H9 (cell line): ENCODE data around the gene ZBTB20. TPM values are rescaled to one million over a fixed set of nuclear protein-coding genes. Genes with fewer than 3 reads are reported as not detected.

Experiments
- DNase-seq: peaks from one replicate; pipeline ENCODE4 v3.0.0-alpha.2; 2017
- H2AFZ ChIP-seq: one replicate; pipeline ENCODE4 v1.6.1; 2013; ENCODE audit warnings: mild to moderate bottlenecking, low read length, control low read depth, moderate library complexity
- H2AK5ac ChIP-seq: 2 replicates; pipeline ENCODE4 v1.6.1; 2013; ENCODE audit warnings: low read length, control low read depth, mixed read lengths; ENCODE audit not compliant: insufficient read length
- H2BK120ac ChIP-seq: one replicate; pipeline ENCODE4 v1.6.1; 2013; ENCODE audit warnings: low read depth, mild to moderate bottlenecking, low read length, control low read depth, inconsistent platforms; ENCODE audit not compliant: poor library complexity, severe bottlenecking
- H2BK12ac ChIP-seq: 2 replicates; pipeline ENCODE4 v1.6.1; 2013; ENCODE audit warnings: low read length, control low read depth, mixed read lengths, low read depth; ENCODE audit not compliant: insufficient read length
- H2BK15ac ChIP-seq: 2 replicates; pipeline ENCODE4 v1.6.1; 2013; ENCODE audit warnings: low read depth, low read length, control low read depth
- H2BK20ac ChIP-seq: one replicate; pipeline ENCODE4 v1.6.1; 2013; ENCODE audit warnings: low read depth, mild to moderate bottlenecking, low read length, control low read depth, inconsistent platforms; ENCODE audit not compliant: poor library complexity, severe bottlenecking
- H2BK5ac ChIP-seq: 2 replicates; pipeline ENCODE4 v1.6.1; 2013; ENCODE audit warnings: low read length, control low read depth, mixed read lengths; ENCODE audit not compliant: insufficient read length
- H3K14ac ChIP-seq: 2 replicates; pipeline ENCODE4 v1.6.1; 2013; ENCODE audit warnings: low read length, control low read depth; ENCODE audit not compliant: insufficient read depth
- H3K18ac ChIP-seq: 2 replicates; pipeline ENCODE4 v1.6.1; 2013; ENCODE audit warnings: low read depth, mild to moderate bottlenecking, mixed read lengths, low read length, control low read depth; ENCODE audit not compliant: insufficient read length
- H3K23ac ChIP-seq: 2 replicates; pipeline ENCODE4 v1.6.1; 2013; ENCODE audit warnings: low read length, control low read depth, mixed read lengths, low read depth; ENCODE audit not compliant: insufficient read length
- H3K23me2 ChIP-seq: 2 replicates; pipeline ENCODE4 v1.6.1; 2013; ENCODE audit warnings: low read depth, mild to moderate bottlenecking, mixed read lengths, low read length, control low read depth; ENCODE audit not compliant: insufficient read length, poor library complexity, severe bottlenecking
- H3K27ac ChIP-seq: 2 replicates; pipeline ENCODE4 v1.5.1; 2013; ENCODE audit warnings: low read length, control low read depth, mixed read lengths, low read depth; ENCODE audit not compliant: insufficient read length
- H3K27me3 ChIP-seq: 2 replicates; pipeline ENCODE4 v1.6.1; 2013; ENCODE audit warnings: low read length, control low read depth, inconsistent platforms; ENCODE audit not compliant: insufficient read depth
- H3K4ac ChIP-seq: 2 replicates; pipeline ENCODE4 v1.6.1; 2013; ENCODE audit warnings: low read depth, mild to moderate bottlenecking, control low read depth, inconsistent platforms, low read length, moderate library complexity
- H3K4me1 ChIP-seq: 2 replicates; pipeline ENCODE4 v1.6.1; 2013; ENCODE audit warnings: low read length, control low read depth, inconsistent platforms; ENCODE audit not compliant: insufficient read depth
- H3K4me2 ChIP-seq: 2 replicates; pipeline ENCODE4 v1.6.1; 2013; ENCODE audit warnings: low read length, control low read depth, mixed read lengths; ENCODE audit not compliant: insufficient read length, insufficient read depth
- H3K56ac ChIP-seq: 2 replicates; pipeline ENCODE4 v1.6.1; 2013; ENCODE audit warnings: low read depth, mild to moderate bottlenecking, mixed read lengths, low read length, control low read depth; ENCODE audit not compliant: insufficient read length
- H3K79me1 ChIP-seq: 2 replicates; pipeline ENCODE4 v1.6.1; 2013; ENCODE audit warnings: low read depth, mild to moderate bottlenecking, moderate library complexity, low read length, control low read depth, inconsistent platforms; ENCODE audit not compliant: insufficient read depth, poor library complexity, severe bottlenecking
- H3K79me2 ChIP-seq: 2 replicates; pipeline ENCODE4 v1.6.1; 2013; ENCODE audit warnings: low read length, control low read depth, inconsistent platforms; ENCODE audit not compliant: insufficient read depth
- H3K9ac ChIP-seq: 2 replicates; pipeline ENCODE4 v1.6.1; 2013; ENCODE audit warnings: low read length, control low read depth, mixed read lengths; ENCODE audit not compliant: insufficient read length; ENCODE audit errors: extremely low read depth
- H3K9me3 ChIP-seq: one replicate; pipeline ENCODE4 v1.6.1; 2013; ENCODE audit warnings: low read depth, low read length, inconsistent platforms; ENCODE audit not compliant: control insufficient read depth
- H3T11ph ChIP-seq: one replicate; pipeline ENCODE4 v1.6.1; 2013; ENCODE audit warnings: mild to moderate bottlenecking, low read length, control low read depth, inconsistent platforms
- H4K20me1 ChIP-seq: one replicate; pipeline ENCODE4 v1.6.1; 2013; ENCODE audit not compliant: control insufficient read depth, insufficient read length, insufficient read depth
- H4K5ac ChIP-seq: 2 replicates; pipeline ENCODE4 v1.6.1; 2013; ENCODE audit warnings: low read depth, mild to moderate bottlenecking, mixed read lengths, low read length, control low read depth; ENCODE audit not compliant: insufficient read length
- H4K8ac ChIP-seq: replicated peaks from 2 replicates; pipeline ENCODE4 v1.6.1; 2013; ENCODE audit warnings: low read length, control low read depth, mixed read lengths, low read depth; ENCODE audit not compliant: insufficient read length
- H4K91ac ChIP-seq: 2 replicates; pipeline ENCODE4 v1.6.1; 2013; ENCODE audit warnings: low read depth, mild to moderate bottlenecking, moderate library complexity, mixed read lengths, low read length, control low read depth; ENCODE audit not compliant: insufficient read length
- H3K27ac Mint-ChIP-seq, 3 experiments: 2 replicates in 2 of 3; 3 replicates in 1 of 3; pipeline ENCODE4 v1.8.0; 2020 to 2021; ENCODE audit warnings: mixed read lengths in 3 of 3, mild to moderate bottlenecking in 1 of 3, moderate library complexity in 1 of 3
- H3K27me3 Mint-ChIP-seq: 2 replicates; pipeline ENCODE4 v1.8.0; 2021; ENCODE audit warnings: low read depth, mild to moderate bottlenecking, moderate library complexity, mixed read lengths
- H3K36me3 Mint-ChIP-seq, 3 experiments: 2 replicates in 2 of 3; 3 replicates in 1 of 3; pipeline ENCODE4 v1.8.0; 2020 to 2021; ENCODE audit warnings: low read depth in 3 of 3, mixed read lengths in 3 of 3; ENCODE audit not compliant: insufficient read depth in 1 of 3
- H3K4me1 Mint-ChIP-seq, 2 experiments: 2 replicates each; pipeline ENCODE4 v1.8.0; 2020; ENCODE audit warnings: mixed read lengths in 2 of 2
- H3K4me3 Mint-ChIP-seq, 2 experiments: 2 replicates in 1 of 2; 3 replicates in 1 of 2; pipeline ENCODE4 v1.8.0; 2020 to 2021; ENCODE audit warnings: mild to moderate bottlenecking in 2 of 2, mixed read lengths in 2 of 2, moderate library complexity in 1 of 2
- H3K9me3 Mint-ChIP-seq, 2 experiments: 2 replicates in 1 of 2; 3 replicates in 1 of 2; pipeline ENCODE4 v1.8.0; 2020; ENCODE audit warnings: mild to moderate bottlenecking in 2 of 2, mixed read lengths in 2 of 2, moderate library complexity in 1 of 2
- CTCF ChIP-seq: fragments of 200-600 bp; sonication (generic); conservative IDR thresholded peaks from 3 replicates; pipeline ENCODE4 v1.8.0; 2021; ENCODE audit warnings: antibody characterized with exemption, mild to moderate bottlenecking
- WGBS: extraction: QIAGEN DNeasy Blood & Tissue Kit; methylation state at CpG from one replicate; pipeline ENCODE4 v1.1.7; 2013; ENCODE audit warnings: missing lambda C conversion rate, low lambda C conversion rate, mixed read lengths; ENCODE audit not compliant: insufficient read length; ENCODE audit errors: extremely low coverage; 5-methylcytosine and 5-hydroxymethylcytosine counted together
- total RNA-seq: library from RNA; stranded (reverse); gene quantifications from 2 replicates; pipeline ENCODE4 v1.2.1, GENCODE V29; 2021

The ZBTB20 gene
- total RNA-seq, 1 experiment from 2014 or later: 0.70 TPM

- Histone ChIP-seq H2AK5ac (no peak overlapping the region), H2BK15ac (no peak overlapping the region), H3K4me2 (no peak overlapping the region), H2BK12ac (no peak overlapping the region), H3K4ac (no peak overlapping the region), H3T11ph (no peak overlapping the region), H3K79me2 (no peaks in the 10 kb centered on the region), H2BK5ac (no peak overlapping the region), H3K23ac (no peak overlapping the region), H2BK20ac (no peak overlapping the region), H3K18ac (no peak overlapping the region), H3K4me1 (no peaks in the 10 kb centered on the region), H3K23me2 (no peaks in the 10 kb centered on the region), H3K9ac (no peak overlapping the region), H2AFZ (no peak overlapping the region), H3K27ac (no peak overlapping the region), H3K79me1 (no peaks in the 10 kb centered on the region), H4K91ac (no peak overlapping the region), H3K27me3 (no peaks in the 10 kb centered on the region), H4K5ac (no peak overlapping the region), H4K8ac (no peak overlapping the region), H3K14ac (no peak overlapping the region), H4K20me1 (no peaks in the 10 kb centered on the region), H3K56ac (no peak overlapping the region), H3K9me3 (no peaks in the 10 kb centered on the region), H2BK120ac (no peak overlapping the region)
- no peaks in the 10 kb centered on the region for H3K27me3 Mint-ChIP-seq
- H3K36me3 Mint-ChIP-seq: no peaks in the 10 kb centered on the region
- no peaks in the 10 kb centered on the region for H3K9me3 Mint-ChIP-seq
- no CpG with 5 or more reads among the region's 4 CpGs for WGBS
- TF ChIP-seq CTCF: no peak
- H3K4me1 Mint-ChIP-seq: no peaks in the 10 kb centered on the region
- DNase-seq: no peak
- H3K27ac Mint-ChIP-seq: no peak overlapping the region
- no peak overlapping the region for H3K4me3 Mint-ChIP-seq
These were observed 588.8 kb downstream of the ZBTB20 start for GRCh38 chr3:114558271-114558670.
